C4-2B (cell line): ENCODE measurements around the gene PRPF40A.

Experiments
- H3K27ac ChIP-seq: fragments of 450-650 bp; 2 replicates; pipeline ENCODE4 v1.5.1; 2017
- ZFX ChIP-seq: fragments of 450-650 bp; IDR thresholded peaks from 2 replicates; pipeline ENCODE4 v1.6.1; 2017
- TF ChIP-seq, protein P1 (sequence below): fragments of 450-650 bp; conservative IDR thresholded peaks from 2 replicates; pipeline ENCODE4 v1.5.1; 2017; ENCODE audit warnings: mild to moderate bottlenecking

PRPF40A gene

DNA sequence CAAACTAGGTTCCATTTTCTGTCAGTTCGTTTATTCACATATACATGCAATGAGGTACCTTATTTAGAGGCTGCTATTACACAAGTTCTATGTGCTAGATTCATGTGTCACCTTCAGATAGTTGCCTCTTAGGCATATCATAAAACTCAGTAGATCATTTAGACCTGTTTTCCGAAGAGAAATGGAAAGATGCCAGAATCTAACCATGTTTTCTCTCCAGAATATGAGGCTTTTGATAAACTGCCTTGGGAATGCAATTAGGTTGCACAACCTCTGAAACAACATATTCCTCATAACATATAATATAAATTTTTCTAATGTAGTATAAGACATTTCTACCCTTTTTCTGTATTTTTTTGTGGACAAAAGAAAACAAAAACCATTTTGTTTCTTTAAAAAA is 108.1 kb downstream of the PRPF40A start:
- H3K27ac ChIP-seq: no peak overlapping the region
- TF ChIP-seq, protein P1, sequence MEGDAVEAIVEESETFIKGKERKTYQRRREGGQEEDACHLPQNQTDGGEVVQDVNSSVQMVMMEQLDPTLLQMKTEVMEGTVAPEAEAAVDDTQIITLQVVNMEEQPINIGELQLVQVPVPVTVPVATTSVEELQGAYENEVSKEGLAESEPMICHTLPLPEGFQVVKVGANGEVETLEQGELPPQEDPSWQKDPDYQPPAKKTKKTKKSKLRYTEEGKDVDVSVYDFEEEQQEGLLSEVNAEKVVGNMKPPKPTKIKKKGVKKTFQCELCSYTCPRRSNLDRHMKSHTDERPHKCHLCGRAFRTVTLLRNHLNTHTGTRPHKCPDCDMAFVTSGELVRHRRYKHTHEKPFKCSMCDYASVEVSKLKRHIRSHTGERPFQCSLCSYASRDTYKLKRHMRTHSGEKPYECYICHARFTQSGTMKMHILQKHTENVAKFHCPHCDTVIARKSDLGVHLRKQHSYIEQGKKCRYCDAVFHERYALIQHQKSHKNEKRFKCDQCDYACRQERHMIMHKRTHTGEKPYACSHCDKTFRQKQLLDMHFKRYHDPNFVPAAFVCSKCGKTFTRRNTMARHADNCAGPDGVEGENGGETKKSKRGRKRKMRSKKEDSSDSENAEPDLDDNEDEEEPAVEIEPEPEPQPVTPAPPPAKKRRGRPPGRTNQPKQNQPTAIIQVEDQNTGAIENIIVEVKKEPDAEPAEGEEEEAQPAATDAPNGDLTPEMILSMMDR: no peak
- TF ChIP-seq ZFX: no peak

DNA sequence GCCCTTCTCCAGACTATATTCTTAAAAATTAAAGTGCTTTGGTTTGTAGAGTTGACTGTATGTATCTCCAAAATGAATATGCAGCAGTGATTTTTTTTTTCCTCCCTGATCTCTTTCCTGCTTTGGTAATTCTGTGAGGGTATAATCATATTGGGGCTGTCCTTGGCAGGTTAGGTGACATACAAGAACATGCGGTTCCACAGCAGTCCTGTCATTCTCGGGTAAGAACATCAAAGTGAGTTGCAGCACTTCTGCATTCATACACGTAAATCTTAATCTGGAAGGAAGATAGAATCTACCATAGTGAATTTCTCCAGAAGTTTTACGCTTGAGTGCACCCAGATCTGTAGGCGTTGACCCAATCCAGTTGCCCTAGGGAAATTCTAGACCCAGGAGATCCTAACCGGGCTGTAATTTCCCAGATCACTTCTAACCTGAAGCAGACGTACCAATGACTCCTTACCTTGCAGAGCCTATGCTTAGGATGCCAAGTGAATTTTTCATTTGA is 109.4 kb downstream of the PRPF40A start:
- H3K27ac ChIP-seq: no peak overlapping the region
- TF ChIP-seq ZFX: no peak
- TF ChIP-seq, protein P1: no peak

DNA sequence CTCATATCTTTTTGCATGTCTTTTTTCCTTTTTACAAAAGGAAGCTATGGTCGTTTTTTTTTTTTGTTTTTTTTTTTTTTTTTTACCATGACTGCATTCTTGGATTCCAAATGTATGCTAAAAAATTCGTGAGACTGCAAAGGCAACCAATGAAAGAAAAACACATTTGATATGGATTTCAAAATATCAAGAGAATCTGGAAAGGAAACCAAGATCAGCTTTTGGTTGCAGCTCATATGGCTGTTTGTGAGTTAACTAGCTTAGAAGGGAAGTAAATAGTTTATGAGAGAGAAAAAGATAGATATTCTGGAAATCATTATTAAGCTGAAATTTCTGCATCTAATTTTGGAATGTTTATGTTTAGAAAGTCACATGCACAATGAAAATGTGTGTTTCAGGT is 110.3 kb downstream of the PRPF40A start:
- no peak for TF ChIP-seq ZFX
- TF ChIP-seq, protein P1: no peak
- no peak overlapping the region for H3K27ac ChIP-seq

DNA sequence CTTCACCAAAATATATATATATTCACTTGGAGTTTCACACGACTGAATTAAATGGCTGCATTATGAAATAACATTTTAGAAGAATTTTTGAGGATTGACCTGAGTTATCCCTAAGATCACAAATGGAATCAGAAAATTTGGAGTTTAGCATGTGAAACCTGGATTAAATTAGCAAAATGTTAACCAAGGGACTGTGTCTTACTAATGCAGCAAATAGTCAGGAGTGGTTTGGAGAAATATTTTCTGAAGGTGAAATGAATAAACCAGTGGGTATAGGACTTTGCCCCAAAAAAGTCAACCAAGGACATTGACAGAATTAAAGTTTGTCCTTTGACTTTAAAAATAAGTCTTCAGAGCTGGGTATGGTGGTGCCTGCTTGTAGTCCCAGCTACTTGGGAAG is 111.2 kb downstream of the PRPF40A start:
- no peak for TF ChIP-seq ZFX
- TF ChIP-seq, protein P1: no peak
- no peak overlapping the region for H3K27ac ChIP-seq

DNA sequence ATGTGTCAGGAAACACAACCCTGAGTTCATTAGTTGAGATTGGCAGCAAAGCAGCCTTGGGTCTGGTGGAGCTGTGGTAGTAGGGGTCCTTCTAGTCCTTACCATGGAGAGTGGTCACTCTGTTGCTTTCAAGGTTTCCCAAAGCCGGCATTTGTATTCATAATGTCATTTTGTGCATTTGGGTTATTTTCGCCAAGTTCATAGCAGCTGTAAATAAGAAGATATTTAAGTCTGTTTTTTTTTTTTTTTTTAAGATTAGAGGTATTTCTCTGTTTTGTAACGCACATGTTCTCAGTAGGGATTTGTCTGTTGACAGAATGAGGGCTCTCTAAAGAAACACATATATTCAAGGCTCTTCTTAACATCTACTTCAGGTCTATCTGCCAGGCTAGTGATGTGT is 114.1 kb downstream of the PRPF40A start:
- no peak for TF ChIP-seq ZFX

DNA sequence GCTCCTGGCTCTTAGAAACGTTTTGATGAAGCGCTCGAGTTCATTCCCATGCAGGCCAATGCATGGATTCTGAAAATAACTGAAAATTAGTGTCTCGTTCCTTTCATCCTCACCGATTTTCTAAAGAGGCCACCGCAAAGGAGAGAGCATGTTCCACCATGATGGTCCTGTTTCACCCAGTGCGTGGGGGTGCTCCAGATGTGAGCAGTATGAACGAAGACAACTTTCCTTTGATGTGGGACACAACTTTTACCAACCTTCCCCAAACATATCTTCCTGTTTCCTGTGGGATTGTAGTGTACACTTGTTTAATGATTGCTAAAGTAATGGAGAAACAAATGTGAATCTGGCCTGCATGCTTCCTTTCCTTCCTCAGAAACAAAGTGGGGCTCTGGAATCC is 114.5 kb downstream of the PRPF40A start:
- H3K27ac ChIP-seq: no peak overlapping the region
- TF ChIP-seq, protein P1: no peak
- no peak for TF ChIP-seq ZFX

More for the DNA sequence above, 114.1 kb downstream of the PRPF40A start:
- no peak overlapping the region for H3K27ac ChIP-seq
